HG02852 (cell line): Measurements from ENCODE around the gene SPAG6.
"Not testable (repeated sequence)": the region's sequence is repeated elsewhere in the genome, so short reads cannot be mapped to it uniquely, and the experiment has no call there.

Experiments
- ATAC-seq: cut with Tn5 transposase; IDR thresholded peaks from one replicate; pipeline ENCODE4 v1.9.1; 2021; ENCODE audit warnings: mild to moderate bottlenecking, moderate library complexity; ENCODE audit not compliant: unreplicated experiment

SPAG6 gene

GRCh38 chr10:22368981-22369380 is 23.7 kb downstream of the SPAG6 start:
- ATAC-seq: no peak

- peak; percentile 60 for ATAC-seq
Measured at GRCh38 chr10:22369434-22370072, 24.3 kb downstream of the SPAG6 start.

- no peak for ATAC-seq
Measured at GRCh38 chr10:22370320-22370719, 25.0 kb downstream of the SPAG6 start.

GRCh38 chr10:22372298-22372697 is 27.0 kb downstream of the SPAG6 start:
- no peak for ATAC-seq

GRCh38 chr10:22372917-22373316 is 27.6 kb downstream of the SPAG6 start:
- ATAC-seq: no peak

GRCh38 chr10:22374489-22375126 is 29.3 kb downstream of the SPAG6 start:
- no peak for ATAC-seq

GRCh38 chr10:22379059-22379458 is 33.8 kb downstream of the SPAG6 start:
- peak; percentile 60 for ATAC-seq

GRCh38 chr10:22381262-22381661 is 36.0 kb downstream of the SPAG6 start:
- no peak for ATAC-seq

- ATAC-seq: no peak
Measured at GRCh38 chr10:22386503-22386902, 41.2 kb downstream of the SPAG6 start.

- ATAC-seq: no peak
Measured at GRCh38 chr10:22389856-22390589, 44.7 kb downstream of the SPAG6 start.

GRCh38 chr10:22391600-22391999 is 46.3 kb downstream of the SPAG6 start:
- ATAC-seq: no peak

- not testable (repeated sequence) for ATAC-seq
Measured at GRCh38 chr10:22396195-22396594, 50.9 kb downstream of the SPAG6 start.

GRCh38 chr10:22406916-22407315 is 61.6 kb downstream of the SPAG6 start:
- not testable (repeated sequence) for ATAC-seq

- ATAC-seq: no peak
Measured at GRCh38 chr10:22410394-22410793, 65.1 kb downstream of the SPAG6 start.

GRCh38 chr10:22410846-22411245 is 65.5 kb downstream of the SPAG6 start:
- ATAC-seq: no peak

GRCh38 chr10:22414146-22414545 is 68.8 kb downstream of the SPAG6 start:
- ATAC-seq: no peak

- ATAC-seq: no peak
Measured at GRCh38 chr10:22415072-22415471, 69.8 kb downstream of the SPAG6 start.

GRCh38 chr10:22417736-22418268 is 72.5 kb downstream of the SPAG6 start:
- ATAC-seq: no peak

- no peak for ATAC-seq
Measured at GRCh38 chr10:22420787-22421517, 75.7 kb downstream of the SPAG6 start.

GRCh38 chr10:22426653-22427052 is 81.4 kb downstream of the SPAG6 start:
- ATAC-seq: no peak

- peak; percentile 75 for ATAC-seq
Measured at GRCh38 chr10:22427101-22427500, 81.8 kb downstream of the SPAG6 start.
